HG03039 (cell line): Measurements from ENCODE around the gene EMP1.

Experiments
- ATAC-seq: cut with Tn5 transposase; IDR thresholded peaks from one replicate; pipeline ENCODE4 v1.9.1; 2021; ENCODE audit warnings: mild to moderate bottlenecking, moderate library complexity; ENCODE audit not compliant: unreplicated experiment

Gene EMP1

GRCh38 chr12:13196130-13196921 is at the start of gene EMP1:
Gene EMP1, plus strand, starts transcription at chr12:13196726. Its CDS starts 14,785 bp downstream, at chr12:13211511.
- ATAC-seq = peak; percentile 85

- no peak for ATAC-seq
Measured at GRCh38 chr12:13147688-13148484, 48.6 kb upstream of the EMP1 start.

GRCh38 chr12:13148485-13148847 is 48.1 kb upstream of the EMP1 start:
- ATAC-seq = no peak

- no peak for ATAC-seq
Measured at GRCh38 chr12:13149411-13149810, 47.1 kb upstream of the EMP1 start.

GRCh38 chr12:13152281-13152680 is 44.2 kb upstream of the EMP1 start:
- ATAC-seq = no peak

- no peak for ATAC-seq
Measured at GRCh38 chr12:13152756-13153155, 43.8 kb upstream of the EMP1 start.

- ATAC-seq = no peak
Measured at GRCh38 chr12:13153180-13153579, 43.3 kb upstream of the EMP1 start.

- ATAC-seq = no peak
Measured at GRCh38 chr12:13154027-13154538, 42.4 kb upstream of the EMP1 start.

- ATAC-seq = no peak
Measured at GRCh38 chr12:13154831-13155230, 41.7 kb upstream of the EMP1 start.

GRCh38 chr12:13156277-13156676 is 40.2 kb upstream of the EMP1 start:
- no peak for ATAC-seq

GRCh38 chr12:13161172-13161571 is 35.4 kb upstream of the EMP1 start:
- no peak for ATAC-seq

- ATAC-seq = no peak
Measured at GRCh38 chr12:13162904-13163303, 33.6 kb upstream of the EMP1 start.

- no peak for ATAC-seq
Measured at GRCh38 chr12:13163868-13164635, 32.5 kb upstream of the EMP1 start.

GRCh38 chr12:13164921-13165616 is 31.5 kb upstream of the EMP1 start:
- no peak for ATAC-seq

- no peak for ATAC-seq
Measured at GRCh38 chr12:13165617-13166041, 30.9 kb upstream of the EMP1 start.

GRCh38 chr12:13167226-13167625 is 29.3 kb upstream of the EMP1 start:
- no peak for ATAC-seq

- no peak for ATAC-seq
Measured at GRCh38 chr12:13167906-13168305, 28.6 kb upstream of the EMP1 start.

GRCh38 chr12:13169272-13169671 is 27.3 kb upstream of the EMP1 start:
- no peak for ATAC-seq

- no peak for ATAC-seq
Measured at GRCh38 chr12:13170892-13171490, 25.5 kb upstream of the EMP1 start.
